ENCODE results near the gene MAP3K9. TPM values are rescaled to one million over a fixed set of nuclear protein-coding genes. Genes with fewer than 3 reads are reported as not detected.

Gene MAP3K9
- total and polyA plus RNA-seq, 5 donors = 1.4 to 2.5 (median 1.9) TPM

DNA sequence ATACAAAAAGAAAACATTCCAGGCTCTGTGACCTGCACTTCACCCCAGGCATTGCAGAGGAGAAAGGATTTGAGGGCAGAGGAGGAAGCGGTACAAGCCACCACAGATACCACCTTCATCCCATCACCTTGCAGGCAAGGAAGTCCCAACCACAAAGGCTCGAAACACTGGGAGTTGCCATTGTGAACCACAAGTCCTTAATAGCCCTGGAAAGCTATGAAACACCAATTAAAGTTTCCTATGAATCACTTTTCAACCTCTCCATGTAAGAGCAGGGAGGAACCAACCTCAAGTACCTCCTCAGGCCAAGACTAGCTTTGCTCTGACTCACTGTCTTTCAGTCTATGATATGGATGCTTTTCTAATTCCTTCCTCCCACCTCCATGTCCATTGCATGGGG, 27.0 kb downstream of the MAP3K9 start:
- WGBS = 86% methylated on average over 2 of the region's 2 CpGs
- ATAC-seq = no peak
- intact Hi-C loops (cut with DNase I) = no loop called here

GRCh38 chr14:70780396-70781075, 28.8 kb downstream of the MAP3K9 start:
- no peak overlapping the region for H3K27ac ChIP-seq (ENCODE audit: low read length)
- DNase-seq = peak in 1 of 3 donors; percentile 56
- WGBS = 43% methylated on average over 9 of the region's 9 CpGs
- intact Hi-C loops (cut with DNase I) = no loop called here
- H3K4me1 ChIP-seq (ENCODE audit: control insufficient read depth, insufficient read depth, low read length) = peaks cover 6% of the 10 kb centered on the region
- no peak overlapping the region for H3K4me3 ChIP-seq (ENCODE audit: low read length)
- H3K27me3 ChIP-seq (ENCODE audit: control insufficient read depth, insufficient read depth) = no peaks in the 10 kb centered on the region
- no peaks in the 10 kb centered on the region for H3K9me3 ChIP-seq (ENCODE audit: control insufficient read depth, low read length)
- ATAC-seq = no peak

More for the DNA sequence above, 27.0 kb downstream of the MAP3K9 start:
- Histone ChIP-seq H3K9me3 (ENCODE audit: control insufficient read depth, low read length) (no peaks in the 10 kb centered on the region), H3K27ac (ENCODE audit: low read length) (no peak overlapping the region), H3K4me1 (ENCODE audit: control insufficient read depth, insufficient read depth, low read length) (peaks cover 6% of the 10 kb centered on the region), H3K4me3 (ENCODE audit: low read length) (no peak overlapping the region), H3K27me3 (ENCODE audit: control insufficient read depth, insufficient read depth) (no peaks in the 10 kb centered on the region)
- no peak for DNase-seq

GRCh38 chr14:70779667-70780066, 29.6 kb downstream of the MAP3K9 start:
- 40% methylated on average over 4 of the region's 4 CpGs for WGBS
- H3K9me3 ChIP-seq (ENCODE audit: control insufficient read depth, low read length) = no peaks in the 10 kb centered on the region
- H3K4me3 ChIP-seq (ENCODE audit: low read length) = no peak overlapping the region
- DNase-seq (peak; percentile 43 to 64 (median 58)), ATAC-seq (peak; percentile 63 to 70)
- H3K27me3 ChIP-seq (ENCODE audit: control insufficient read depth, insufficient read depth) = no peaks in the 10 kb centered on the region
- peaks cover 6% of the 10 kb centered on the region for H3K4me1 ChIP-seq (ENCODE audit: control insufficient read depth, insufficient read depth, low read length)
- intact Hi-C loops (cut with DNase I) = no loop called here
- no peak overlapping the region for H3K27ac ChIP-seq (ENCODE audit: low read length)

GRCh38 chr14:70776197-70776596, 33.1 kb downstream of the MAP3K9 start:
- ATAC-seq = no peak
- intact Hi-C loops (cut with DNase I) = no loop called here
- Histone ChIP-seq H3K4me1 (ENCODE audit: control insufficient read depth, insufficient read depth, low read length) (peaks cover 6% of the 10 kb centered on the region), H3K9me3 (ENCODE audit: control insufficient read depth, low read length) (no peaks in the 10 kb centered on the region), H3K27me3 (ENCODE audit: control insufficient read depth, insufficient read depth) (no peaks in the 10 kb centered on the region), H3K4me3 (ENCODE audit: low read length) (no peak overlapping the region), H3K27ac (ENCODE audit: low read length) (no peak overlapping the region)
- 93% methylated on average over 2 of the region's 2 CpGs for WGBS
- DNase-seq = no peak

DNA sequence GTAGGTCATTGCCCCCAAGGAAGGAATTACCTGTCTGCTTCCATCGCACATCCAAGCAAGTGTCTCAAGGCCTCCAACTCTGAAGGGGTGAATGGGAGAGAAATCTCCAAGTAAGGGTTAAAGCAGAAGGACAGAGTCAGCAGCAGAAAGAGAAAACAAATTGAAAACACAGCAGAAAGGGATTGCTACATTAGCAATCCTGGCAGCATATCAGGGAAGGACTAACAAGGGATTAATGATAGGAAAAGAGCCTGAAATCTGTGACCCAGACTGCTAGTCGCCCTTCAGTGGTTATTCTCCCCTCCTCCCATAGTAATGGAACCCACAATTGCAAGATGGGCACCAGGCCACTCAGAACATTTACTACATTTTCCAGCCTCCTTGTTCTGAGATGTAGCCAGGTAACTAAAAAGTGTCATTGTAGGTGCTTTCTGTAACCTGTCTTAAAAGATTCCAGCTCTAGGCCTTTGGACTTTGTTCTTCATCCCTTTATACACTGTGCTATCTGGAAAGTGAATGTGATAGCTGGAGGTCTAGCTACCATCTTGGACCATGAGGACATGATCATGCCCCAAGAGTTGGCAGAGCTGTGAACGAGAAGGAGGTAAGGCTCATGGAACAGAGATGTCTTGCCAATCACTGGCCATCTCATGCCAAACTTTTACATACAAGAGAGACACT, 36.0 kb downstream of the MAP3K9 start:
- DNase-seq (no peak), ATAC-seq (no peak)
- no peaks in the 10 kb centered on the region for H3K27me3 ChIP-seq (ENCODE audit: control insufficient read depth, insufficient read depth)
- H3K4me1 ChIP-seq (ENCODE audit: control insufficient read depth, insufficient read depth, low read length) = no peaks in the 10 kb centered on the region
- H3K4me3 ChIP-seq (ENCODE audit: low read length) = no peak overlapping the region
- WGBS = 82% methylated on average over 3 of the region's 3 CpGs
- H3K27ac ChIP-seq (ENCODE audit: low read length) = no peak overlapping the region
- intact Hi-C loops (cut with DNase I) = no loop called here
- H3K9me3 ChIP-seq (ENCODE audit: control insufficient read depth, low read length) = no peaks in the 10 kb centered on the region

- no peak for DNase-seq
- no peak overlapping the region for H3K4me3 ChIP-seq (ENCODE audit: low read length)
- no peak overlapping the region for H3K27ac ChIP-seq (ENCODE audit: low read length)
- H3K9me3 ChIP-seq (ENCODE audit: control insufficient read depth, low read length) = no peaks in the 10 kb centered on the region
- no peaks in the 10 kb centered on the region for H3K4me1 ChIP-seq (ENCODE audit: control insufficient read depth, insufficient read depth, low read length)
- no peaks in the 10 kb centered on the region for H3K27me3 ChIP-seq (ENCODE audit: control insufficient read depth, insufficient read depth)
- 51% methylated on average over 15 of the region's 15 CpGs for WGBS
- intact Hi-C loops (cut with DNase I) = no loop called here
- no peak for ATAC-seq
Observed at GRCh38 chr14:70771781-70772212, 37.5 kb downstream of the MAP3K9 start.

- Histone ChIP-seq H3K4me1 (ENCODE audit: control insufficient read depth, insufficient read depth, low read length) (no peaks in the 10 kb centered on the region), H3K9me3 (ENCODE audit: control insufficient read depth, low read length) (no peaks in the 10 kb centered on the region), H3K27ac (ENCODE audit: low read length) (no peak overlapping the region), H3K4me3 (ENCODE audit: low read length) (no peak overlapping the region), H3K27me3 (ENCODE audit: control insufficient read depth, insufficient read depth) (no peaks in the 10 kb centered on the region)
- DNase-seq = no peak
- ATAC-seq = no peak
- intact Hi-C loops (cut with DNase I) = no loop called here
- 88% methylated on average over 7 of the region's 7 CpGs for WGBS
Observed at GRCh38 chr14:70770490-70770889, 38.8 kb downstream of the MAP3K9 start.

DNA sequence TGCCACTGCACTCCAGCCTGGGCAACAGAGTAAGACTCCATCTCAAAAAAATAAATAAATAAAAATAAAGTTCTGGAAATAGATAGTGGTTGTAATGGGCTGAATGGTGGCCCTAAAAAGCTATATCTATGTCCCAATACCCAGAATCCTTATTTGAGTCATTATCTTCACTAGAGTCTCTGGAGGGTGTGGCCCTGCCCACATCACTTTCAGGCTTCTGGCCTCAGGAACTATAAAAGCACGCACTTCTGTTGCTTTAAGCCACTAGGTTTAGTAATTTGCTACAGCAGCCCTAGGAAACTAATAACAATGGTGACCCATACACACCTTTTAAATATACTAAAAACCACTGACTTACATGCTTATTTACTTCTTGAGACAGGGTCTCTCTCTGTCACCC, 49.9 kb downstream of the MAP3K9 start:
- Histone ChIP-seq H3K9me3 (ENCODE audit: control insufficient read depth, low read length) (no peaks in the 10 kb centered on the region), H3K4me3 (ENCODE audit: low read length) (no peak overlapping the region), H3K27me3 (ENCODE audit: control insufficient read depth, insufficient read depth) (no peaks in the 10 kb centered on the region), H3K27ac (ENCODE audit: low read length) (no peak overlapping the region), H3K4me1 (ENCODE audit: control insufficient read depth, insufficient read depth, low read length) (no peaks in the 10 kb centered on the region)
- intact Hi-C loops (cut with DNase I) = no loop called here
- WGBS = 88% methylated on average over 1 of the region's 1 CpG
- no peak for ATAC-seq
- no peak for DNase-seq

DNA sequence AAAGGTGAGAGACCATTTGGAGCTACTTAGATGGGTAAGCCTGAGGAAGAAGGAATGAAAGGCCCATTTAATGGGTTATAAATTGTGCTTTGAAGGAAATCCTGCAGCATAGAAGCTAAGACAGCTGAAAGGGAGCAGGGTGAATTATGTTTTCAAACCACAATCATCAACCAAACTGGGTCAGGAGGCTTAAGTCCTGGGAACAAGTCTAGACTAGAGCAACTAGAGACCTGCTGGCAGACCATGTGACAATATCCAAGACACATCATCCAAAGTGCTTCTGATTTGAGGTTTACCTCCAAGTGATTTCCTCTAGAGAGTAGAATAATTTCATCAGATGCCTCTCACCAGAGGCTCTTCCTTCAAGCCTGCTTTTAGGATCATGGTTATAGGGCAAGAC, 53.7 kb downstream of the MAP3K9 start:
- no peaks in the 10 kb centered on the region for H3K4me1 ChIP-seq (ENCODE audit: control insufficient read depth, insufficient read depth, low read length)
- H3K27me3 ChIP-seq (ENCODE audit: control insufficient read depth, insufficient read depth) = no peaks in the 10 kb centered on the region
- no peak overlapping the region for H3K4me3 ChIP-seq (ENCODE audit: low read length)
- no peak overlapping the region for H3K27ac ChIP-seq (ENCODE audit: low read length)
- H3K9me3 ChIP-seq (ENCODE audit: control insufficient read depth, low read length) = no peaks in the 10 kb centered on the region
- DNase-seq = no peak
- no peak for ATAC-seq
- intact Hi-C loops (cut with DNase I) = no loop called here

- ATAC-seq (peak in 1 of 2 donors; percentile 29), DNase-seq (no peak)
- Histone ChIP-seq H3K4me1 (ENCODE audit: control insufficient read depth, insufficient read depth, low read length) (no peaks in the 10 kb centered on the region), H3K27ac (ENCODE audit: low read length) (no peak overlapping the region), H3K27me3 (ENCODE audit: control insufficient read depth, insufficient read depth) (no peaks in the 10 kb centered on the region), H3K4me3 (ENCODE audit: low read length) (no peak overlapping the region), H3K9me3 (ENCODE audit: control insufficient read depth, low read length) (no peaks in the 10 kb centered on the region)
- 62% methylated on average over 3 of the region's 3 CpGs for WGBS
- intact Hi-C loops (cut with DNase I) = no loop called here
Observed at GRCh38 chr14:70754991-70755390, 54.3 kb downstream of the MAP3K9 start.

GRCh38 chr14:70753518-70753953, 55.8 kb downstream of the MAP3K9 start:
- ATAC-seq (no peak), DNase-seq (no peak)
- 82% methylated on average over 4 of the region's 4 CpGs for WGBS
- no peaks in the 10 kb centered on the region for H3K9me3 ChIP-seq (ENCODE audit: control insufficient read depth, low read length)
- intact Hi-C loops (cut with DNase I) = no loop called here
- no peak overlapping the region for H3K4me3 ChIP-seq (ENCODE audit: low read length)
- H3K4me1 ChIP-seq (ENCODE audit: control insufficient read depth, insufficient read depth, low read length) = no peaks in the 10 kb centered on the region
- H3K27me3 ChIP-seq (ENCODE audit: control insufficient read depth, insufficient read depth) = no peaks in the 10 kb centered on the region
- H3K27ac ChIP-seq (ENCODE audit: low read length) = no peak overlapping the region
